K562 (cell line): ENCODE measurements around the gene CCDC33. TPM values are rescaled to one million over a fixed set of nuclear protein-coding genes. Genes with fewer than 3 reads are reported as not detected.

Source experiments
- ATAC-seq: fragments of 200-7000 bp; cut with Tn5 transposase; 3 replicates; pipeline ENCODE4 v1.9.1; 2020; ENCODE audit warnings: moderate library complexity
- BruUV-seq: library from RNA; stranded (reverse); fragments of 400-500 nt; replicated peaks from 2 replicates; lab custom pipeline; 2021; lab: Mats Ljungman, UMichigan
- CTCF ChIA-PET: fragments of 300-600 bp; formaldehyde crosslinking; extraction: SDS; loops from one replicate; lab custom pipeline; 2021; ENCODE audit warnings: low intra/inter-chr PET ratio; lab: Yijun Ruan, JAX
- POLR2A ChIA-PET: fragments of 300-600, 350-650 bp; sonication (Branson Sonifier 250); formaldehyde crosslinking; extraction: SDS; loops from one replicate; lab custom pipeline; 2021; ENCODE audit warnings: antibody characterized with exemption, inconsistent platforms; lab: Yijun Ruan, JAX
- DNase-seq, 4 experiments: peaks; one replicate each; pipeline versions ENCODE4 v3.0.0 to v3.0.0-alpha.2; 2011 to 2018; ENCODE audit warnings: low spot score in 3 of 4, mixed read lengths in 3 of 4; ENCODE audit errors: extremely low read depth in 1 of 4
- FAIRE-seq: peaks from 2 replicates; lab custom pipeline; 2011; peaks lifted over from hg19 to GRCh38; lab: Jason Lieb, UNC
- H2AFZ ChIP-seq: 2 replicates; pipeline ENCODE4 v1.6.0; 2011; ENCODE audit warnings: low read depth, low read length, control low read depth, inconsistent platforms
- H3K27ac ChIP-seq: fragments of 200-600 bp; 3 replicates; pipeline ENCODE4 v1.8.0; 2011; ENCODE audit warnings: low read depth, mild to moderate bottlenecking, control low read depth, inconsistent platforms, low read length, moderate library complexity, mixed read lengths; ENCODE audit errors: extremely low read depth
- H3K27me3 ChIP-seq, 2 experiments: fragments of 300-600 bp in 1 of 2; 2 replicates in 1 of 2; 3 replicates in 1 of 2; pipeline versions ENCODE4 v1.6.0 to v1.8.0; 2011; ENCODE audit warnings: inconsistent platforms in 2 of 2, low read length in 2 of 2, mild to moderate bottlenecking in 1 of 2, mixed read lengths in 1 of 2, moderate library complexity in 1 of 2; ENCODE audit not compliant: control insufficient read depth in 2 of 2, insufficient read depth in 2 of 2
- H3K36me3 ChIP-seq: fragments of 300-600 bp; 3 replicates; pipeline ENCODE4 v1.8.0; 2011; ENCODE audit warnings: mild to moderate bottlenecking, low read length, inconsistent platforms; ENCODE audit not compliant: control insufficient read depth, insufficient read depth
- H3K4me1 ChIP-seq, 2 experiments: fragments of 200-600 bp in 1 of 2; replicated peaks in 1 of 2; 2 replicates in 1 of 2; 3 replicates in 1 of 2; pipeline versions ENCODE4 v1.5.1 to v1.8.0; 2011; ENCODE audit warnings: inconsistent platforms in 2 of 2, low read length in 2 of 2, mild to moderate bottlenecking in 1 of 2, mixed read lengths in 1 of 2, moderate library complexity in 1 of 2; ENCODE audit not compliant: control insufficient read depth in 2 of 2, insufficient read depth in 2 of 2
- H3K4me2 ChIP-seq: 2 replicates; pipeline ENCODE4 v1.6.1; 2011; ENCODE audit warnings: low read length, control low read depth, inconsistent platforms, mixed read lengths; ENCODE audit not compliant: insufficient read depth
- H3K4me3 ChIP-seq: fragments of 200-600 bp; sonication (generic), shearing (Covaris generic); 2 replicates; pipeline ENCODE4 v1.5.1; 2016; ENCODE audit warnings: control low read depth, inconsistent platforms
- H3K79me2 ChIP-seq: fragments of 200-600 bp; 3 replicates; pipeline ENCODE4 v1.8.0; 2011; ENCODE audit warnings: low read length, inconsistent platforms; ENCODE audit not compliant: control insufficient read depth, insufficient read depth
- H3K9ac ChIP-seq, 2 experiments: 2 replicates each; pipeline versions ENCODE4 v1.6.0 to v1.6.1; 2011; ENCODE audit warnings: low read depth in 2 of 2, low read length in 2 of 2, control low read depth in 1 of 2, inconsistent platforms in 1 of 2, mild to moderate bottlenecking in 1 of 2, mixed read lengths in 1 of 2; ENCODE audit not compliant: insufficient read depth in 1 of 2
- H3K9me1 ChIP-seq: one replicate; pipeline ENCODE4 v1.6.0; 2011; ENCODE audit warnings: inconsistent platforms, mild to moderate bottlenecking, low read length, moderate library complexity; ENCODE audit not compliant: control insufficient read depth, insufficient read depth
- H3K9me3 ChIP-seq: replicated peaks from 2 replicates; pipeline ENCODE4 v1.5.1; 2011; ENCODE audit warnings: low read depth, low read length, inconsistent platforms; ENCODE audit not compliant: control insufficient read depth, insufficient read depth
- H4K20me1 ChIP-seq: replicated peaks from 2 replicates; pipeline ENCODE4 v1.6.1; 2011; ENCODE audit warnings: low read length, inconsistent platforms, mixed read lengths; ENCODE audit not compliant: control insufficient read depth, insufficient read depth
- CEBPB ChIP-seq: fragments of 450-650 bp; IDR thresholded peaks from 2 replicates; pipeline ENCODE4 v1.6.1; 2016; ENCODE audit warnings: missing genetic modification characterization, missing compliant biosample characterization
- DEAF1 ChIP-seq: fragments of 450-650 bp; formaldehyde crosslinking; IDR thresholded peaks from 2 replicates; pipeline ENCODE4 v1.4.0; 2020; ENCODE audit warnings: mild to moderate bottlenecking, moderate library complexity
- HNRNPL ChIP-seq: fragments of 200-400 bp; formaldehyde crosslinking; IDR thresholded peaks from 2 replicates; pipeline ENCODE4 v1.6.1; 2017; ENCODE audit warnings: low read depth, mild to moderate bottlenecking, low read length
- TOE1 ChIP-seq, 2 experiments: fragments of 450-650 bp in 1 of 2; sonication (generic) in 1 of 2; formaldehyde crosslinking in 1 of 2; IDR thresholded peaks; 2 replicates each; pipeline versions ENCODE4 v1.7.1 to v1.8.0; 2016 to 2022; ENCODE audit warnings: borderline replicate concordance in 2 of 2, mild to moderate bottlenecking in 2 of 2, antibody characterized with exemption in 1 of 2, inconsistent platforms in 1 of 2, low read depth in 1 of 2, missing genetic modification reagents in 1 of 2, moderate library complexity in 1 of 2
- WGBS: fragments of 100-300 bp; shearing (Covaris generic); methylation state at CpG from one replicate; pipeline ENCODE4 v1.1.6; 2016; ENCODE audit warnings: low coverage, mixed read lengths; ENCODE audit not compliant: insufficient coverage; ENCODE audit errors: missing lambda C conversion rate; 5-methylcytosine and 5-hydroxymethylcytosine counted together
- in situ Hi-C: fragments of 300-500 bp; cut with MboI; formaldehyde crosslinking; loops from 4 replicates; pipeline ENCODE4 v1.15.0; 2018; ENCODE audit warnings: inconsistent platforms, mixed read lengths
- intact Hi-C: fragments of 100-400 bp; cut with micrococcal nuclease; formaldehyde crosslinking; loops from 2 replicates; pipeline ENCODE4 v1.14.2; 2022
- polyA plus RNA-seq, 8 experiments: library from polyadenylated mRNA; depleted of rRNA in 4 of 8; stranded (reverse) in 5 of 8; unstranded in 3 of 8; fragments of >200 nt; fragmentation: Nextera tagmentation in 2 of 8; fragmentation: Illumina TruSeq in 1 of 8; extraction: Ambion mirVana in 2 of 8; extraction: Trizol in 1 of 8; gene quantifications; 2 replicates each; pipeline versions ENCODE4 v1.2.1 to v1.2.3, GENCODE V29; 2011 to 2014; ENCODE audit warnings: inconsistent platforms in 1 of 8, missing spikeins in 1 of 8
- total RNA-seq, 7 experiments: library from RNA; depleted of rRNA in 6 of 7; stranded (reverse); fragments of >200 nt in 6 of 7; fragmentation: Illumina TruSeq in 2 of 7; extraction: Trizol in 2 of 7; gene quantifications; 2 replicates each; pipeline versions ENCODE4 v1.2.1 to v1.2.3, GENCODE V29; 2011 to 2021; ENCODE audit warnings: low replicate concordance in 1 of 7

Gene CCDC33
- total and polyA plus RNA-seq, 9 of the 15 experiments (the other 6 are each of a cell fraction or from before 2014, with no cell fraction given) = 0.08 to 1.1 (median 0.15) TPM; not detected in 4

- ChIA-PET CTCF (interaction anchor here (0.7 to 5.9 kb wide), 5 partner anchors 9 to 248 kb away, joined by 3 to 102 read pairs (median 13); no protein-coding TSS in a partner anchor), POLR2A (interaction anchor here (0.7 to 3.9 kb wide), 6 partner anchors 10 to 377 kb away, joined by 3 to 12 read pairs (median 4); partner anchors contain the start of genes SEMA7A and UBL7)
- Histone ChIP-seq H3K4me1 (peaks cover 32 to 59% of the 10 kb centered on the region in 2 experiments), H3K79me2 (no peaks in the 10 kb centered on the region), H4K20me1 (no peaks in the 10 kb centered on the region), H3K9me1 (no peaks in the 10 kb centered on the region), H3K9ac (no peak overlapping the region), H2AFZ (no peak overlapping the region), H3K4me3 (no peak overlapping the region), H3K27ac (no peak overlapping the region), H3K27me3 (no peaks in the 10 kb centered on the region), H3K9me3 (no peaks in the 10 kb centered on the region), H3K36me3 (no peaks in the 10 kb centered on the region), H3K4me2 (no peak overlapping the region)
- FAIRE-seq = no peak
- intact Hi-C loops = loop anchor here (2.0 kb wide), 2 partner anchors 100 to 108 kb away; no protein-coding TSS in a partner anchor
- ATAC-seq = no peak
- DNase-seq = no peak
- TF ChIP-seq TOE1 (IDR thresholded peaks at IDR 0.05; ENCODE audit: borderline replicate concordance) (no peak), TOE1 (CRISPR knock-in tag; IDR thresholded peaks at IDR 0.05; ENCODE audit: borderline replicate concordance, low read depth) (no peak), HNRNPL (no peak), DEAF1 (CRISPR knock-in tag) (no peak), CEBPB (tag) (no peak)
- no TSS peak for BruUV-seq
- in situ Hi-C loops = no loop called here
- 79% methylated on average over 4 of the region's 4 CpGs for WGBS
These were observed 147.2 kb downstream of the CCDC33 start for GRCh38 chr15:74383286-74383685.
